CD4-positive, alpha-beta T cell treated with Interleukin-15 for 1 hour (primary cell): ENCODE results near the gene RAI1.
"Not testable (repeated sequence)": the region's sequence is repeated elsewhere in the genome, so short reads cannot be mapped to it uniquely, and the experiment has no call there.

Experiments
- DNase-seq: peaks from one replicate; pipeline ENCODE4 v3.0.0-alpha.2; 2020

Gene RAI1

GRCh38 chr17:17681187-17681743 lies at the start of gene RAI1:
Gene RAI1 (plus strand): TSS chr17:17681458. CDS start chr17:17792949, 111,491 bp downstream.
- peak; percentile 73 for DNase-seq

- not testable (repeated sequence) for DNase-seq
These were observed 48.6 kb upstream of the RAI1 start for GRCh38 chr17:17632690-17633089.

- no peak for DNase-seq
These were observed 47.9 kb upstream of the RAI1 start for GRCh38 chr17:17633310-17633709.

- DNase-seq = no peak
These were observed 46.1 kb upstream of the RAI1 start for GRCh38 chr17:17635126-17635525.

DNA sequence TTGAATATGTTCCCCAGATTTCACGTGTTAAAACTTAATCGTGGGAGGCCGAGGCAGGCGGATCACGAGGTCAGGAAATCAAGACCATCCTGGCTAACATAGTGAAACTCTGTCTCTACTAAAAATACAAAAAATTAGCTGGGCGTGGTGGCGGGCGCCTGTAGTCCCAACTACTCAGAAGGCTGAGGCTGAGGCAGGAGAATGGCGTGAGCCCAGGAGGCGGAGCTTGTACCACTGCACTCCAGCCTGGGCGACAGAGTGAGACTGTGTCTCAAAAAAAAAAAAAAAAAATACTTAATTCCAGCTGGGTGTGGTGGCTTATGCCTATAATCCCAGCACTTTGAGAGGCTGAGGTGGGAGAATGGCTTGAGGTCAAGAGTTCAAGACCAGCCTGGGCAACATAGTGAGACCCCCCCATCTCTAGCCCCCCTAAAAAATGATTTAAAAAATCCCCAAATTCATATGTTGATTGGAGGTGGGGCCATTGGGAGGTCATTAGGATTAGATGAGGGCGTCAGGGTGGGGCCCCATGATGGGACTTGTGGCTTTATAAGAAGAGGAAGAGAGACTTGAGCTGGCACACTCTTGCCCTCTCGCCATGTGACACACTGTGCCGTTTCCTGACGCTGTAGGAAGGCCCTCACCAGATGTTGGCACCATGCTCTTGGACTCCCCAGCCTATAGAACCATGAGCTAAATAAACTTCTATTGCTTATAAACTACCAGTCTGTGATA lies 45.6 kb upstream of the RAI1 start:
- not testable (repeated sequence) for DNase-seq

DNA sequence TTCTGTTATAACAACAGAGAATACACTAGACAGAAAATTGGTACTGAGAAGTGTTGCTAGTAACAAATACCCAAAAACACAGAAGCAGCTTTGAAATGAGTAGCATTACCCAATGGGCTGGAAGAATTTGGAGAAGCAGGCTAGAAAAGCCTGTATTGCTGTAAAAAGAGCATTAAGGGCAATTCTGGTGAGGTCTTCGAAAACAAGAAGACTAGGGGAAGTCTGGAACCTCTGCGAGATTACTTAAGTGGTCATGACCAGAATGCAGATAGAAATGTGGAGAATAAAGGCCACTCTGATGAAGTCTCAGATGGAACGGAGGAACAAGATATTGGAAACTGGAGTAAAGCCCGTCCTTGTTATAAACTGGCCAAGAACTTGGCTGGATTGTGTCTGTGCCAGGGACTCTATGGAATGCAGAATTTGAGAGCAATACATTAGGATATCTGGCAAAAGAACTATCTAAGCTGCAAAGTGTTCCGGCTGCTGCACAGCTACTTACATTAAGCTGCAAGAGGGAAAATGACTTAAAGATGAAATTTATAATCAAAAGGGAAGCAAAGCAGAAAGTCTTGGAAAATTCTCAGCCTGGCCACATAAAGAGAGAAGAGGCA lies 44.9 kb upstream of the RAI1 start:
- no peak for DNase-seq

GRCh38 chr17:17638467-17638866 lies 42.8 kb upstream of the RAI1 start:
- no peak for DNase-seq

DNA sequence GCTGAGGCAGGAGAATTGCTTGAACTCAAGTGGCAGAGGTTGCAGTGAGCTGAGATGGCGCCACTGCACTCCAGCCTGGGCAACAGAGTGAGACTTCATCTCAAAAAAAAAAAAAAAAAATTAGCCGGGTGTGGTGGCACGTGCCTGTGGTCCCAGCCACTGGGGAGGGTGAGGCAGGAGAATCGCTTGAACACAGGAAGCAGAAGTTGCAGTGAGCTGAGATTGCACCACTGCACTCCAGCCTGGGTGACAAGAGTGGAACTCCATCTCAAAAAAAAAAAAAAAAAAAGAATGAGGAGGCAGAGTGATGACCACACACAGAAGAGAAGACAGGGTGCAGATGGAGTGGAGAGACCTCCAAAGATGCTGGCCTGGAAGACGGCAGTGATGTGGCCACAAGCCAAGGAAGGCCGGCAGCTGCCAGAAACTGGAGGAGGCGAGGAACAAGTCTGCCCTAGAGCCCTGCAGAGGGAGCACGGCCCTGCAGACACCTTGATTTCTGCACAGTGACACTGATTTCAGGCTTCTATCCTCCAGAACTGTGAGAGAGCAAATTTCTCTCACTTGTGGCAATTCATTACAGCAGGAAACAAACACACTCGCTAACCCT lies 41.5 kb upstream of the RAI1 start:
- peak; percentile 68 for DNase-seq

DNA sequence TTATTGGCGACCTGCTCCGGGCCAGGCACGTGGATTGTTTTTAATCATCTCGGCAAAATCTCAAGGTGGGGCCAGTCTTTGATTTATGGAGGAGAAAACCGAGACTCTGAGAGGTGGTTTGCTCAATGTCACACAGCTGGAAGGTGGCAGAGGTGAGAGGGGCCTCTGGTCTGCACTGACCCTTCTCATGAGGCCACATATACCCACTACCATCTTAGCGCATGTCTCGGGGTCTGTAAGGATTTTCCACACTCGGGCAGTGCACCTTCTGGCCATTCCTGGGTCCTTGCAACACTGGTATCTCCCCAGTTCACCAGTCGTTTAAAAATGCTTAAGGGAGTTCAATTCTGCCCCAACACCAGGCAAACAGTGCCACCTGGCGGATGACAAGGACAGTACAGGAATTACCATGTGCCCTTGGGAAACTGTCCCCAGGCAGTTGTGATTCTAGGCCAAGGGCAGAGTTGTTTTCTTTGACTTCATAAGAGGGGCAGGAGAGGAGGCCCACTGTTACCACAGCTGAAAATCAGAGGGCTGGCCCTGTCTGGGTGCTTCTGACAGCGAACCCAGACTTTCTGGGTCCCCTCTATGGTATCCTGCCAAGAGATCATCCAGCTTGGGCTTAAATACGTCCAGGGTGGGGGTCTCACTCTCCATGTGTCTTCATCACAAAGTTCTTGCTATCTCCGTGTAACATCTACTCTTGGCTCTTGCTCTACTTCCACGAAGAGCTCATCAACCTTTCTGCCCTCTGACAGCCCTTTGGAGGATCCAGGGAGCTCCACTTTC lies 39.4 kb upstream of the RAI1 start:
- DNase-seq = peak; percentile 77

GRCh38 chr17:17645148-17645547 lies 36.1 kb upstream of the RAI1 start:
- DNase-seq = not testable (repeated sequence)

DNA sequence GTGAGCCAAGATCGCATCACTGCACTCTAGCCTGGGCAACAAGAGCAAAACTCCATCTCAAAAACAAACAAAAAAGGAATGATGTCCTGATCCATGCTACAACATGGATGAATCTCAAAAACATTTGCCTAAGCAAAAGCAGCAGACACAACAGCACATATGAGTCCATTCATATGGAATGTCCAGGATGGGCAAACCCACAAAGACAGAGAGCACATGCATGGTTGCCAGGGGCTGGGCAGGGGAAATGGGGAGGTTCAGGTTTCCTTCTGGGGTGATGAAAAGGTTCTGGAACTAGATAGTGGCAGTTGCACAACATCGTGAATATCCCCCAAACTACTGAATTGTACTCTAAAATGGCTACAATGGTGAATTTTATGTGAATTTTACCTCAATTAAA lies 35.3 kb upstream of the RAI1 start:
- DNase-seq = no peak

DNA sequence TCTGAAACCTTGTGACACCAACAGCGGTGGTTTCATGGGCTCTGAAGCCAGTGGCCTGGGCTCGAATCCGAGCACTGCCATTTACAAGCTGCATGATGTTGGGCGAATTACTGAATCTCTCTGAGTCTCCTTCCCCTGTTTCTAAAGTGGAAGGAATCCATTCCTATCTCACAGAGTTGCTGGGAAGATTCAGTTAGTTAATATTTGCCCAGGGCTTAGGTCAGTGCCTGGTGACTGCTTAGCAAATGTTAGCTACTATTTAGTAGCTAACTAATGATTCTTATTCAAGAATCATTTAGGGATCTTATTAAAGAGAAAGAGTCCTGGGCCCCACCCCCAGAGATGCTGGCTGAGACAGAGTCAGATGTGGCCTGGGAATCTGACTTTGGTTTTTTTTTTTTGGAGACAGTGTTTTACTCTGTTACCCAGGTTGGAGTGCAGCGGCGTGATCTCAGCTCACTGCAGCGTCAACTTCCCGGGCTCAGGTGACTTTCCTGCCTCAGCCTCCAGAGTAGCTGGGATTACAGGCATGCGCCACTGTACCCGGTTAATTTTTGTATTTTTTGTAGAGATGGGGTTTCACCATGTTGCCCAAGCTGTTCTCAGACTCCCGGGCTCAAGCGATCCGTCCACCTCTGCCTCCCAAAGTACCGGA lies 33.6 kb upstream of the RAI1 start:
- DNase-seq = no peak

- DNase-seq = no peak
These were observed 32.5 kb upstream of the RAI1 start for GRCh38 chr17:17648762-17649161.

- DNase-seq = no peak
These were observed 30.3 kb upstream of the RAI1 start for GRCh38 chr17:17650959-17651358.

DNA sequence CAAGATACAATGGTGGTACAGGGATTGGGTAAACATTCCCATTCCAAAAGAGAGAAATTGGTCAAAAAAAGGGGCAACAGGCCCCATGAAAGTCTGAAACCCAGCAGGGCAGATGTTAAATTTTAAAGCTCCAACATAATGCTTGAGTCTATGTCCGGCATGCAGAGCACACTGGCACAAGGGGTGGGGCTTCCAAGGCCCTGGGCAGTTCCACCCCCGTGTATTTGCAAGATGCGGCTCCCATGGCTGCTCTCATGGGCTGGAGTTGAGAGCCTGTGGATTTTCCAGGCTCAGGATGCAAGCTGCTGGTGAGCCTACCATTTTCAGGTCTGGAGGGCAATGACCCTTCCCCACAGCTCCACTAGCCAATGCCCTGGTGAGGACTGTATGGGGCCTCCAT lies 27.9 kb upstream of the RAI1 start:
- DNase-seq = no peak

- no peak for DNase-seq
These were observed 21.9 kb upstream of the RAI1 start for GRCh38 chr17:17659340-17659739.

GRCh38 chr17:17661134-17661533 lies 20.1 kb upstream of the RAI1 start:
- DNase-seq = no peak

DNA sequence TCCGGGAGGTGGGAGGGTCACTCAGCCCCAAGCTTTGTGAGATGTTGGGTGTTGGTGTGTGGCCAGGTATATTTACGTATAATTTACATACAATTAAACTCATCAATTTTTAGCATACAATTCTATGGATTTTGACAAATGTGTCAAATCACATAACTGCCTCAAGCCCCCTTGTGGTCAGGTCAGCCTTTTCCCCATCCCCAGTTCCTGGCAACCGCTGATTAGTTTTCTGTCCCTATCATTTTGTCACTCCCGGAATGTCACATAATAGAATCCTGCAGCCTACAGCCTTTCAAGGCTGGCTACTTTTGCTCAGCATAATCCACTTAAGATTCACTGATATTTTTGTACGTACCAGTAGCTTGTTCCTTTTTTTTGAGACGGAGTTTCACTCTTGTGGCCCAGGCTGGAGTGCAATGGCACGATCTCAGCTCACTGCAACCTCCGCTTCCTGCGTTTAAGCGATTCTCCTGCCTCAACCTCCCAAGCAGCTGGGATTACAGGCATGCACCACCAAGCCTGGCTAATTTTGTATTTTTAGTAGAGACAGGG lies 19.3 kb upstream of the RAI1 start:
- DNase-seq = no peak

- peak; percentile 89 for DNase-seq
These were observed 17.8 kb upstream of the RAI1 start for GRCh38 chr17:17663160-17664063.

- DNase-seq = no peak
These were observed 17.2 kb upstream of the RAI1 start for GRCh38 chr17:17664064-17664452.

DNA sequence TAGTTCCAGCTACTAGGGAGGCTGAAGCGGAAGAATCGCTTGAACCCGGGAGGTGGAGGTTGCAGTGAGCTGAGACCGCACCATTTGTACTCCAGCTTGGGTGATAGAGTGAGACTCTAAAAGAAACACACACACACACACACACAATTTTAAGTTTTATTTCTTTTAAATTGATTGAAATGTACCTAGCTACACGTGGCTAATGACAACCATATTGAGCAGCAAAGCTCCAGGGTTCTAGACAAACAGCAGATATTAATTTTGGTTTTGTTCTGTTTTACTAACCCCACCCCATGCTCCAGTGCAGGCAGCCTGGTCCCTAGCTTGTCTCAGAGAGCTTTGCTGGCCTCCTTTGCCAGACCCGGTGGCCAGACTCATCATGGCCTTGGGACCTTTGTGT lies 16.0 kb upstream of the RAI1 start:
- no peak for DNase-seq
